GM12892 (cell line): ENCODE measurements around the gene ERVFRD-1.
A peak's percentile ranks its signal among the peaks of the same experiment; 100 is the strongest.
"Not testable (repeated sequence)": the region's sequence is repeated elsewhere in the genome, so short reads cannot be mapped to it uniquely, and the experiment has no call there.

Experiments
- DNase-seq: peaks from one replicate; pipeline ENCODE4 v3.0.0; 2011; ENCODE audit not compliant: insufficient read length
- FAIRE-seq: peaks from 2 replicates; lab custom pipeline; 2011; peaks lifted over from hg19 to GRCh38; lab: Jason Lieb, UNC
- POLR2A ChIP-seq: IDR thresholded peaks from 2 replicates; pipeline ENCODE4 v1.6.1; 2011; ENCODE audit warnings: low read depth, low read length, control low read depth
- POLR2AphosphoS5 ChIP-seq: IDR thresholded peaks from 2 replicates; pipeline ENCODE4 v1.6.1; 2011; ENCODE audit warnings: low read depth, low read length, control low read depth
- TAF1 ChIP-seq: IDR thresholded peaks from 2 replicates; pipeline ENCODE4 v1.6.1; 2011; ENCODE audit warnings: low read depth, mild to moderate bottlenecking, control low read depth, low read length, borderline replicate concordance

The ERVFRD-1 gene

GRCh38 chr6:11093626-11094410 is 17.7 kb downstream of the ERVFRD-1 start, which contains the start of gene SMIM13:
TSS of gene SMIM13 (plus strand) at chr6:11093834. CDS start at chr6:11094314, 480 bp downstream.
- FAIRE-seq (peak; percentile 93), DNase-seq (peak; percentile 90)
- no peak; the same call in 1 of the 2 replicates for TF ChIP-seq TAF1
- peak; percentile 75 for TF ChIP-seq POLR2AphosphoS5
- TF ChIP-seq POLR2A, result peak; percentile 75; the same call in 1 of the 2 replicates

GRCh38 chr6:11093376-11093625 is 18.2 kb downstream of the ERVFRD-1 start:
- FAIRE-seq (no peak), DNase-seq (no peak)
- TF ChIP-seq POLR2A (peak; percentile 67; the same call in 1 of the 2 replicates), POLR2AphosphoS5 (0 out of 2 replicates have a peak, but pooled peaks have one; percentile 59), TAF1 (peak; percentile 76; the same call in 1 of the 2 replicates)

GRCh38 chr6:11092668-11093375 is 18.7 kb downstream of the ERVFRD-1 start:
- no peak for TF ChIP-seq POLR2A
- no peak for TF ChIP-seq TAF1
- no peak for TF ChIP-seq POLR2AphosphoS5
- FAIRE-seq (no peak), DNase-seq (peak; percentile 39)

GRCh38 chr6:11091141-11091540 is 20.4 kb downstream of the ERVFRD-1 start:
- FAIRE-seq, DNase-seq: not testable (repeated sequence)

GRCh38 chr6:11089695-11090094 is 21.8 kb downstream of the ERVFRD-1 start:
- FAIRE-seq, result no peak
- no peak for TF ChIP-seq POLR2AphosphoS5
- no peak for TF ChIP-seq TAF1
- TF ChIP-seq POLR2A, result no peak
- no peak for DNase-seq

- not testable (repeated sequence) for DNase-seq, FAIRE-seq
Measured at GRCh38 chr6:11087141-11087812, 24.2 kb downstream of the ERVFRD-1 start.

- TF ChIP-seq POLR2AphosphoS5, result no peak
- DNase-seq (no peak), FAIRE-seq (no peak)
Measured at GRCh38 chr6:11085758-11086435, 25.6 kb downstream of the ERVFRD-1 start.

GRCh38 chr6:11083956-11084355 is 27.6 kb downstream of the ERVFRD-1 start:
- FAIRE-seq, result no peak
- TF ChIP-seq POLR2A, result no peak
- no peak for TF ChIP-seq POLR2AphosphoS5
- no peak for TF ChIP-seq TAF1
- no peak for DNase-seq

GRCh38 chr6:11083491-11083890 is 28.0 kb downstream of the ERVFRD-1 start:
- DNase-seq (no peak), FAIRE-seq (no peak)
- TF ChIP-seq POLR2A (no peak), TAF1 (no peak), POLR2AphosphoS5 (no peak)

GRCh38 chr6:11080296-11080695 is 31.2 kb downstream of the ERVFRD-1 start:
- TF ChIP-seq POLR2A (no peak), TAF1 (no peak), POLR2AphosphoS5 (no peak)
- FAIRE-seq, result no peak

GRCh38 chr6:11078266-11078665 is 33.3 kb downstream of the ERVFRD-1 start:
- TF ChIP-seq POLR2AphosphoS5 (no peak), POLR2A (no peak), TAF1 (no peak)
- no peak for FAIRE-seq
- DNase-seq, result no peak

More at GRCh38 chr6:11080296-11080695, 31.2 kb downstream of the ERVFRD-1 start:
- DNase-seq, result no peak
